HG03097 (cell line): Measurements from ENCODE around the gene PDS5B.

Source experiments
- ATAC-seq: cut with Tn5 transposase; IDR thresholded peaks from one replicate; pipeline ENCODE4 v1.9.1; 2021; ENCODE audit not compliant: unreplicated experiment, low FRiP score

The PDS5B gene

GRCh38 chr13:32587011-32587810 lies 959 bp downstream of the PDS5B start:
- peak; percentile 32 for ATAC-seq

GRCh38 chr13:32587811-32588170 lies 1.5 kb downstream of the PDS5B start:
- no peak for ATAC-seq

GRCh38 chr13:32588736-32589135 lies 2.5 kb downstream of the PDS5B start:
- no peak for ATAC-seq

- ATAC-seq: no peak
Observed at GRCh38 chr13:32589471-32589870, 3.2 kb downstream of the PDS5B start.

- ATAC-seq: no peak
Observed at GRCh38 chr13:32590266-32590665, 4.0 kb downstream of the PDS5B start.

GRCh38 chr13:32592082-32592481 lies 5.8 kb downstream of the PDS5B start:
- ATAC-seq: no peak

- ATAC-seq: no peak
Observed at GRCh38 chr13:32594157-32594738, 8.0 kb downstream of the PDS5B start.

GRCh38 chr13:32595306-32595705 lies 9.1 kb downstream of the PDS5B start:
- no peak for ATAC-seq

GRCh38 chr13:32600890-32601289 lies 14.6 kb downstream of the PDS5B start:
- ATAC-seq: no peak

- no peak for ATAC-seq
Observed at GRCh38 chr13:32609428-32609827, 23.2 kb downstream of the PDS5B start.

GRCh38 chr13:32610538-32610937 lies 24.3 kb downstream of the PDS5B start:
- no peak for ATAC-seq

GRCh38 chr13:32610977-32611376 lies 24.7 kb downstream of the PDS5B start:
- ATAC-seq: no peak

GRCh38 chr13:32616883-32617511 lies 30.7 kb downstream of the PDS5B start:
- ATAC-seq: no peak

GRCh38 chr13:32622827-32623226 lies 36.6 kb downstream of the PDS5B start:
- no peak for ATAC-seq

GRCh38 chr13:32624441-32624840 lies 38.2 kb downstream of the PDS5B start:
- ATAC-seq: no peak

- no peak for ATAC-seq
Observed at GRCh38 chr13:32627793-32628192, 41.5 kb downstream of the PDS5B start.

GRCh38 chr13:32629313-32629712 lies 43.1 kb downstream of the PDS5B start:
- ATAC-seq: no peak

GRCh38 chr13:32629866-32630265 lies 43.6 kb downstream of the PDS5B start:
- ATAC-seq: no peak

- ATAC-seq: no peak
Observed at GRCh38 chr13:32632343-32632909, 46.2 kb downstream of the PDS5B start.

- no peak for ATAC-seq
Observed at GRCh38 chr13:32636711-32637110, 50.5 kb downstream of the PDS5B start.

- no peak for ATAC-seq
Observed at GRCh38 chr13:32638739-32639138, 52.5 kb downstream of the PDS5B start.
